Cardiac fibroblast (primary cell): Measurements from ENCODE around the gene MAP3K6.
A peak's percentile ranks its signal among the peaks of the same experiment; 100 is the strongest.

Experiments
- DNase-seq, 2 donors: peaks; one replicate each; pipeline versions ENCODE4 v3.0.0 to v3.0.0-alpha.2; 2010; ENCODE audit warnings: low read depth in 2 of 2
- H3K4me3 ChIP-seq, 2 donors: replicated peaks in 1 of 2; 1 replicate in 1 of 2; 2 replicates in 1 of 2; pipeline ENCODE4 v1.5.1; 2011; ENCODE audit warnings: low read depth in 2 of 2, low read length in 2 of 2, mild to moderate bottlenecking in 2 of 2, moderate library complexity in 1 of 2
- TF ChIP-seq, protein P1 (sequence below): IDR thresholded peaks from one replicate; pipeline ENCODE4 v1.5.1; 2011; ENCODE audit warnings: low read depth, mild to moderate bottlenecking, low read length, inconsistent platforms

MAP3K6 gene

DNA sequence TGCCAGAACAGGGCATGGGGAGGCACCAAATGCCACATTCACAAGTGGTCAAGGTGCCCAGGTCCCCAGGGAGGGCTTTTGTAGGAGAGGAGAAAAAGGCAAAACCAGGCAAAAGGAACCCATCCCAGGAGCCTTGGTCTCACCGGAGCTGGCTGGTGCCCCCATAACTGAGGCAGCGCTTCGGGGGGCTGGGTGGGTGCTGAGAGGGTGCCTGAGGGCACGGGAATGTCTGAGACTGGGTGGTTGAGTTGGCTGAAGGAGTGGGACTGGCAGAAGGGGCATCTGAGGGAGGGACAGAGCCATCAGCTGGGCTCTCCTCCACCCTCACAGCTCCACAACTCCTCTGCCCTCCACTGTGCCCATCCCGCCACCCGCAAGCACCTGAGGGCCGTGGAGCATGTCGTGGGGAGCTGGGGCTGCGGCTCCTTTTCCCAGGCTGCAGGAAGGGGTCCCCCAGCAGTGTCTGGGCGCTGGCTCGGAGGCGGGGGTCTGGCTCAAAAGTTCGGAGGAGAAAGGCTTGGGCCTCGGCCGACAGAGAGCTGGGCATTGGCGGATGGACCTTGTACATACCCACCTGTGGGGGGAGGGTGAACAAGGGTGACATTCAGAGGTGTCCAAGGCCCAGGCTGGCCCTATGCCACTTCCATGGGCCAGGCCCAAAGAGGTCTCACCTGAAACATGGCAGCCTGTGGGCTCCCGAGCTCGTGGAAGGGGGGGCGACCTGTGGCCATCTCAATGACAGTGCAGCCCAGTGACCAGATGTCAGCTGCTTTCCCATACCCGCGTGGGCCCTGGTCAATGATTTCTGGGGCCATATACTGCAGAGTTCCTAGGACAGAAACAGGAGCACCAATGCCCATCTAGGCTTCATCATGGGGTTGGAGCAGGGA is 8.5 kb downstream of the MAP3K6 start:
- H3K4me3 ChIP-seq: no peak overlapping the region
- TF ChIP-seq, protein P1, sequence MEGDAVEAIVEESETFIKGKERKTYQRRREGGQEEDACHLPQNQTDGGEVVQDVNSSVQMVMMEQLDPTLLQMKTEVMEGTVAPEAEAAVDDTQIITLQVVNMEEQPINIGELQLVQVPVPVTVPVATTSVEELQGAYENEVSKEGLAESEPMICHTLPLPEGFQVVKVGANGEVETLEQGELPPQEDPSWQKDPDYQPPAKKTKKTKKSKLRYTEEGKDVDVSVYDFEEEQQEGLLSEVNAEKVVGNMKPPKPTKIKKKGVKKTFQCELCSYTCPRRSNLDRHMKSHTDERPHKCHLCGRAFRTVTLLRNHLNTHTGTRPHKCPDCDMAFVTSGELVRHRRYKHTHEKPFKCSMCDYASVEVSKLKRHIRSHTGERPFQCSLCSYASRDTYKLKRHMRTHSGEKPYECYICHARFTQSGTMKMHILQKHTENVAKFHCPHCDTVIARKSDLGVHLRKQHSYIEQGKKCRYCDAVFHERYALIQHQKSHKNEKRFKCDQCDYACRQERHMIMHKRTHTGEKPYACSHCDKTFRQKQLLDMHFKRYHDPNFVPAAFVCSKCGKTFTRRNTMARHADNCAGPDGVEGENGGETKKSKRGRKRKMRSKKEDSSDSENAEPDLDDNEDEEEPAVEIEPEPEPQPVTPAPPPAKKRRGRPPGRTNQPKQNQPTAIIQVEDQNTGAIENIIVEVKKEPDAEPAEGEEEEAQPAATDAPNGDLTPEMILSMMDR: no peak
- no peak for DNase-seq

DNA sequence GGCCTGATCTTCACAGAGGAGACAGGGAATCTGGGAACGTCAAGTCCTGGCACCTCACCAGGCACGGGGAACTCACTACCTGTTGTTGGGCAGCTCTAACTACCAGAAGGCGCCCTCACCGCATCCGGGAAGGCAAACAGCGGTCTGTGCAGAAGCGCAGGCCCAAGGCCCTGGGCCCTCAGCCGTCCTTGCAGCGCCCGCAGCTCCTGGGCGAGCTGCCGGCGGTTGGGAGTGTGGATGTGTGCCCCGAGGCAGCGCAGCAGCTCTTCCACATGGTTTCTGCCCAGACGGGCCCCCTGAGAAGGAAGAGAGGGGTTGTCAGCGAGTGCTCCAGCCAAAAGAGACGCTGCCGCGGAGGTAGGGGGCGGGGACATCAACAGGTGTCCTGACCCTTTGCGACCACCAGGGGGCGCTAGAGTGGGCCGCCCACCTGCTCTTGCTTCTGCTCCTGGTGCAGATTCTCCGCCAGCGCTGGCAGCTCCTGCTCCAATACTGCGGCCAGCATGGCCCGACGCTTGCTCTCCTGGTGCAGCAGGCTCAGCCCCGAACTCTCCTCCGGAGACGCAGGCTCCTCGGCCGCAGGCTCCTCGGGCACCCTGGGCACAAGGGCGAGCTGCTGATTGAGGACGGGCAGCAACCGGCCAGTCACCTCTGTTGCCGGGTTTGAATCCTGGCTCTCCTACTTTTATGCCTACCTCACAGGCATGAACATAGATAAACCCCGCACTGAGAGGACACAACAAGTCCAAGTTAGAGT is 9.3 kb downstream of the MAP3K6 start:
- H3K4me3 ChIP-seq: no peak overlapping the region
- DNase-seq: peak; percentile 53 to 67
- TF ChIP-seq, protein P1: peak; percentile 90

DNA sequence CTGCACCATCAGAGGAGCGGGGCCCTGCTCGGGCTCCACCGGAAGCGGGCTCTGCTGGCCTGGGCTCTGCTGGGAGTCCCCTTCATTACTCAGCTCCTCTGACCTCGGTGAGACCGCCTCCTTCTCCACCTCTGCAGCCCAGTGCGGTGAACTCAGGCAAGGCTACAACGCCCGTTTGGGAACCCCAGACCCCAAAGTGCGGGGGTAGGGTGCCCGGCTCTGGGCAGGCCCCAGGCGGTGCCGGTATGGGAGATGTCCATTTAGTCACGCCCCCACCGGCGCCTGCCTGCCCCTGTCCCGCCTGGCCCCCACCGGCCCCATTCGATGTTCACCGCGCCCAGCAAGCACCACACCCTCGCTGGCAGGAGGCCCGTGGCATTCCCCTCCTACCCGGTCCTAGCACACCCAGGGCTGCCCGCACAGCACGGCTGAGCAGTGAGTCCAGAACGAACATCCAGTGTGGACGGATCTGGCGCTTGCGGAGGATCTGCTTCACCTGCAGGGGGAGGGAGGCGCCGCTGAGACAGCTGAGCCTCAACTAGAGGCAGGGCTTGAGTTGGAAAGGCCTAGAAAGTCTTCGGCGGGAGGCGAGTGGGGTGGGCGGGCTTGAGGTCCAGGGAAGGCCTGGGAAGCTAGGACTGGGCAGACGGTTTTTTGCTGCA is 10.0 kb downstream of the MAP3K6 start:
- no peak overlapping the region for H3K4me3 ChIP-seq
- TF ChIP-seq, protein P1: no peak

DNA sequence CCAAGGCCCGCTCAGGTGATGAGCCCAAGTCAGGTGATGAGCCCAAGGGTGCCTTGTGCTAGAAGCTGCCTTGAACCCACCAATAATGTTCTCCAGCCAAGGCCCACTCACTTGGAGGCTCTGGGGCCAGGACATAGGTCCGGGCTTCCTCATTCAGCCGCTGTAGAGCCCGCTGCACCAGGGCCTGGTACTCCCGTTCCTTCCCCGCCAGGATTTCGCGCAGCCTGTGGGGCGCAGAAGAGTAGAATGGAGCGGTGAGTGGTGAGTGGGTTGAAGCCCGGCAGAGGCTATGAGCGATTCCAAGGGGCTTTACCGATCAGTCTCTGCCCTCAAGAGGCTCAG is 10.5 kb downstream of the MAP3K6 start:
- no peak for DNase-seq
- TF ChIP-seq, protein P1: no peak
- no peak overlapping the region for H3K4me3 ChIP-seq

More for the DNA sequence above, 10.0 kb downstream of the MAP3K6 start:
- no peak for DNase-seq

DNA sequence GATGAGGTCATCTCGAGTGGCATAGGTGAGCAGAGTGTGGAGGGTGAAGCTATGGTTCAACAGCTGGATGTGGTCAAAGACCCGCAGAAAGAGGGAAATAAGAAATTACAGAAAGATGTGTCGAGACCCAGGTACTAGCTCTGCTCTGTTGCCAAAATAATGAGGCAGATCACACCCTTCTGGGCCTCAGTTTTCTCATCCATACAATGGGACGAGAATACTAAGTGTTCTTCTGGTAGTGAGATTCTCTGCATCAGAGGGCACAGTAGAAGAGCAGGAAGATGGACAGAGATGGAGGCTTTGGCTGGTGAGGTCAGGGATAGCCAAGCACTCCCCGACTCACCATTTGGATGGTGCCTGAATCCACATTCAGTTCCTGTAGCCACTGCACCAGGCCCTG is 11.1 kb downstream of the MAP3K6 start:
- H3K4me3 ChIP-seq: no peak overlapping the region
- TF ChIP-seq, protein P1: no peak
- no peak for DNase-seq

DNA sequence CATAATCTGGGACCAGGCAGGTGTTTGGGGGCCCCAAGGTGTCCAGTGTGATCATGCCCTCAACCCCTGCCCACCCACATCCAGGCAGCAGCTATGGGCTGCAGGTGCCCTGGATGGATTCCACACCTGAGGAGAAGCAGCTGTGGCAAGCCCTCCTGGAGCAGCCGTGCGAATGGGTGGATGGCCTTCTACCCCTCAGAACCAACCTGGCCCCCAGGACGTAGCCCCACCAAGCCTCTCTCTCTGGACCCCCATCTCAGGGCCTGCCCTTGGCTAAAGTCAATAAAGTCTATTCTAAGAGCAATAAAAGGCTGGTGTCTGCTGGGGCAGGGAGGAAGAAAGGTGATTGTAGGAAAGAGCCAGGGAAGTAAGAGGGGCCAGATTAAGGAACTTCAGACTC is 13.1 kb downstream of the MAP3K6 start:
- TF ChIP-seq, protein P1: no peak
- H3K4me3 ChIP-seq: no peak overlapping the region
- no peak for DNase-seq
